Stimulated activated CD8-positive, alpha-beta memory T cell treated with anti-CD3 and anti-CD28 coated beads, Interleukin-15, amount 100 ng/mL, for 1 hour (primary cell): ENCODE measurements around the gene TMEM184A.

Source experiments
- DNase-seq: peaks from one replicate; pipeline ENCODE4 v3.0.0-alpha.2; 2020; ENCODE audit warnings: low read depth

The TMEM184A gene

GRCh38 chr7:1567896-1568510 lies 12.0 kb upstream of the TMEM184A start:
- no peak for DNase-seq

- no peak for DNase-seq
Observed at GRCh38 chr7:1567049-1567771, 11.2 kb upstream of the TMEM184A start.

DNA sequence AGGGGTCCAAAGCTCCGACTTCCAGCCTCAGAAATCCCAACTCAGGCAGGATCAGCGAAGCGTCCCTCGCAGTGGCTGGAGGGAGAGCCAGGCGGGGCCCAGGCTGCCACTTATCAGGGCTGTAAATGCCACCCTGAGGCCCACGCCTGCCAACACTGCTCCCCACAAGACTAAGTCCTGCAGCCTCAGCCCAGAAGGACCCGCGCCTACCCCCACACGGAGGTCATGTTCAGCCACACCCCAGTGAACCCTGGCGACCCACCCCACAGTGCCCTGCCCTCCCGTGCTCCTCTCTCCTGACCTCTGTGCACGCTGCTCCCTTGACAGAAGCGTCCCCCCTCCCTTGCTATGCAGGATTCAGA lies 10.7 kb upstream of the TMEM184A start:
- DNase-seq = no peak

DNA sequence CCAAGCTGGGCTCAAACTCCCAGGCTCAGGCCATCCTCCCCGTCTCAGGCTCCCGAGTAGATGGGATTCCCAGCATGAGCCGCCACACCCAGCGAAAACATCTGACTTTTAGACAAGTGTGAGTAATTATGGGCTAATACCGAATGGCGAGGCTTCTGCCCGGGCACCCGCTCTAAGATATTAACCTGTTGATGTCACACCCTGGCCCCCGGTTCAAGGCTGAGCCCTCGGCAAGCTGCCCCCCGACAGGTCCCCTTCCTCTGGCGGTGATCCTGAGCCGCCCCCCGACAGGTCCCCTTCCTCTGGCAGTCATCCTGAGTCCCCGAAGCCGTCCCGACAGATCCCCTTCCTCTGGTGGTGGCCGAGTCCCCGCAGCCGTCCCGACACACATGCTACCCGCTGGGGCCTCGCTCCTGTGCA lies 8.6 kb upstream of the TMEM184A start:
- no peak for DNase-seq

DNA sequence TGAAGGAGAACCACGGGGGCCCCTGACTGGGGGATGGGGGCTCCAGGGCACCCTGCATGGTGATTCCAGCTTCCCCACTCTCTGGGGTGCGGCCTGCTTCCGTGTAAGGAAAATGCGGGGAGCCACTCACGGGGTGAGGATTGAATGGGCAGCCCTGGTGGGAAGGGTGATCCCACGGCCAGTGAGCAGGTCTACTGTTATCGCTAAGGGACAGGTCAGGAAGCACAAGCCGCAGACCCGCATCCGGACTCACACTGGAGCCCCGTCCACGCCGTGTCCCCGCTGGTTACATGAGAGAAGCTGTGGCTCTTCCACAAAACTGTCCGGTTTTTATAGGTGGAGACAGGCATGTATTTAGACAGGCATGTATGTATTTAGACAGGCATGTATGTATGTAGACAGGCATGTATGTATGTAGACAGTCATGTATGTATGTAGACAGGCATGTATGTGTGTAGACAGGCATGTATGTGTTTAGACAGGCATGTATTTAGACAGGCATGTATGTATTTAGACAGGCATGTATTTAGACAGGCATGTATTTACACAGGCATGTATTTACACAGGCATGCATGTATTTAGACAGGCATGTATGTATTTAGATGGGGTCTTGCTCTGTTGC lies 8.1 kb upstream of the TMEM184A start:
- DNase-seq = no peak

DNA sequence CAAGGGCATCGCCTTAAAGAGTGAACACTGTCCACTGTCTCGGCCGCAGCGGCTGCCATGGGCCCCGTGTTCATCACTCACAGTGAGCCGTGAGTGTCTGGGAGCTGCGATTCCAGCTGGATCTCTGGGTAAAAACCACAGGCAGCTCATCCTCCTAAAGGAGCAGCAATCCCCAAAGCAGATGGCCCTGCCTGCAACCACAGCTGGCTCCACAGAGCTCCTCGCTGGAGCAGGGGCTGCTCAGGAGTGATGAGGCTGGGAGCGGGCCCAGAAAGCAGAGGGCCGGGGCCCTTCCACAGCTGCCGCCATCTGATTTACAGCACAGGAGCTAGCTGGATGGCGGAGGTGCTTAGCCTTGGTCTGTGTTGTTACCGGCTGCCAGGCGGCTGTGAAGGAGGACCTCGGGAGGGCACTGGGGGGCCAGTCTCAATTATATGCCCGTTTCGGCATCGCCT lies 6.6 kb upstream of the TMEM184A start:
- no peak for DNase-seq

- no peak for DNase-seq
Observed at GRCh38 chr7:1562116-1562515, 6.1 kb upstream of the TMEM184A start.

DNA sequence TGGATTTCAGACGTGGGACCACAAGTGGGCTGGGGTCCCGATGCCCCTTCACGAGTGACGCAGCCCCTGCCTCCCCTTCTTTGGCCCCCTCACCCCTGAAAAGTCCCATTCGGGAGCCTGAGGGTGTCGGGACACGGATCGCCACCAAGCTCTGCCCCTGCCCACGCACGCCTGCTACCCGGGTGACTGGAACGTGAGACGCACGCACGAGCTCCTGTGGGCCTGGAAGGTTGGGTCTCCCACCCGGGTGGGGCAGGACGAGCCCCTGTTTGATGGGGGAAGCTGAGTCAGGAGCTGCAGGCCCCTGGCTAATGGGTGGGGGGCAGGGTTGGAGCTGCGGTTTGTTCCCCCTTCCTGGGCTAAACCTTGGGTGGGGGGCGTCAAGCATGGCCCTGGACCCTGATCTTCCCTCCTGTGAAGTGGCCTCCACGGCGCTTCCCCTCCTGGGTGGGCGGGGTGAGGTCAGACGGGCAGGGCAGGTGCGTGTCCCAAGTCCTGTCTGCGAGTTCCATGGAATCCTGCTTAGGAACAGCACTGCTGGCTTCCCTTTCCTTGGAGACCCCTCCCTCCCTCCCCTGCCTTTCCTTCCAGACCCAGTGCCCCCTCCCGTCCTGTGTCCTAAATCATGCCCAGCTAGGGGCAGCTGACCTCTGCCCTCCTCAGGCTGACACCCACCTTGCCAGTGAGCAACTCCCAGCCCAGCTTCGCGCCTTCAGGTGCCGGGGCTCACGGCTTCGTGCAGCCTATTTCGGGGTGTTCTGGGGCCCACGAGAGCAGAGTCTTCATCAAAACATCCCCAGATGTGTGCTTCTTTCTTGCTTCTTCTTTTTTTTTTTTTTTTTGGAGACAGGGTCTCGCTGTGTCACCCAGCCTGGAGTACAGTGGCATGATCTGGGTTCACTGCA lies 5.3 kb upstream of the TMEM184A start:
- no peak for DNase-seq

DNA sequence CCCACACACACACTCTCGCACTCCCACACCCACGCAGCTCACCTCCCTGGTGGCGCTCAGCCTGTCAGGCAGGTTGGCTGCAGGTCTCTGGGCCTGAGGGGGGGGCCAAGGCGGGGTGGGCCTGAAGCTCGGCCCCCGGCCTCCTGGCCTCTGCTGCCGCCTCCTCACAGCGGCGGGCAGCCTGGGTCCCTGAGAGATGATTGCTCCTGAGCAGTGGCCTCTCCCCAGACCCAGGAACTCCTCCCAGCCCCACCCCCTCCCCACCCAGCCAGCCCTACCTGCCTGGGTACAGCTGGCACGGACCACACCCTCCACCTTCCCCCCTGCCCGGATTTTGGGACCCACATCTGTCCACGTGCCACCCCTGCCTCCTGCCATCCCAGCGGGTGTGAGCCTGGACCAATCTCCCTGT lies 4.6 kb upstream of the TMEM184A start:
- DNase-seq = no peak

- DNase-seq = no peak
Observed at GRCh38 chr7:1559626-1560590, 3.9 kb upstream of the TMEM184A start.

DNA sequence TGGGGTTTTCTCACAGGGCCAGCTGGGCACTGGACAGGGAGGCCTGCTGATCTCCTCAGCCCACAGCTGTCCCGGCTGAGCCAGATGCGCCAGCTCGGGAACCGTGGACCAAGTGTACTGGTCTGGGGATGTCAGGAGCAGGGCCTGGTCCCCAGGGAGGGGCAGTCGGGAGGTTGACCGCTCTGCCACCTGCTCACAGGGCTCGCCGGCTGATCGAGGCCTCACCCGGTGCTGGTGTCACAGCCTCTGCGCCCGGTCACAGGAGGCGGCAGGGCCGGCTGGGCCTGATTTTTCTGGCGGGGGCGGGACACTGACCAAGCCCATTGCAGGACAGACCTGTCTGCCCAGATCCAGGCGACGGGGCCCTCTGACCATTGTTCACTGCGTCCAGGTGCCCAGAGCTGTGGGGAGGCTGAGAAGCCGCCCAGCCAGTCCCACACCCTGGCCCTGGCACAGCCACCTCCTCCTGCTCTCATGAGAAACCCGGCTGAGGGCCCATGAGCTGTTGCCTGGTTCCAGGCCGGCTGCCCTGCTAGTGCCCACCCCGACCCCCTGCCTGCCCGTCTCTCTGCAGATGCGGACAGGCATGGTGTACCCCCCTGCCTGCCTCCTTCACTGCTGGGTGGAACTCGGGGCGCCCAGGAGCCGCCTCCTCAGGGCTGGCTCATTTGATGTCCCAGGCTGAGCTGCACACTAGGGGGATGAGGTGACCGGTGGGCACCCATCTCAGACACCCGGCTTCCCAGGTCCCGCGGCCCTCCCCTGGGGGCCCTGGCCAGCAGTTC lies 3.0 kb upstream of the TMEM184A start:
- no peak for DNase-seq

- DNase-seq = no peak
Observed at GRCh38 chr7:1558181-1558811, 2.3 kb upstream of the TMEM184A start.

DNA sequence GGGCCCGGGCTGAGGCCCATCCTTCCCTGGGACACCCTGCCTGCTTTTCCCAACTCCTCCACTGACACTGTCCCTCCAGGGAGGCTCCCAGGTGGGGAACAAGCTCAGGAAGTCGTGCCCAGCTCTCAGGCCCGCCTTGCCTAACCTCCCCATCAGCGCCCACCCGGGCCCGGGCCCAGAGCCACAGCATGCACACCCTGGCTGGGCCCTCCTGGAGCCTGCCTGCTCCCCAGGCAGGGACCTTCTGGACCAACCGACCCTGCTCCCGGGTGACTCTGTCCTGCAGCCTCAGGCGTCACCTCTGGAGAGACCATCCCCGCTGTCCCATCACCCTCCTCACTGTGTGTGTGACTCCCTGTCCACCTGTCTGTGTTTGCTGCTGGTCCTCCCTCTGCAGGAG lies 1.8 kb upstream of the TMEM184A start:
- DNase-seq = no peak

DNA sequence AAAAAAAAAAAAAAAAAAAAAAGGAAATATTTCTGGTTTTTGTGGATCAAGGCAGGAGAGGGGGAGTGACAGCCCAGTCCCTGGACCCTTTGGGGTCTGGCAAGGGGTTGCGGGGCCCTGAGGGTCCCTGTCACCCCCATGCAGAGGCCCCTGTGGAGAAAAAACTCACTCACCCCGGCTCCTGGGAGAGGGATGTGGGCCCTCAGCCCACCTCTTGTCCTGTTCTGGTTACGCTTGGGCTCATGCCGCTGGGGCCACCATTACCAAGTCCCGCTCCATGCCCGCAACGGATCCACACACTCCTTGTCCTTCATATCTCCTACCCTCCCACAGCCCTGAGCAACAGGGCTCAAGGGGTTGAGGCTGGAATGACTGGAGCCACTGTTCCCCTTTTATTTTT lies 1.0 kb upstream of the TMEM184A start:
- no peak for DNase-seq

DNA sequence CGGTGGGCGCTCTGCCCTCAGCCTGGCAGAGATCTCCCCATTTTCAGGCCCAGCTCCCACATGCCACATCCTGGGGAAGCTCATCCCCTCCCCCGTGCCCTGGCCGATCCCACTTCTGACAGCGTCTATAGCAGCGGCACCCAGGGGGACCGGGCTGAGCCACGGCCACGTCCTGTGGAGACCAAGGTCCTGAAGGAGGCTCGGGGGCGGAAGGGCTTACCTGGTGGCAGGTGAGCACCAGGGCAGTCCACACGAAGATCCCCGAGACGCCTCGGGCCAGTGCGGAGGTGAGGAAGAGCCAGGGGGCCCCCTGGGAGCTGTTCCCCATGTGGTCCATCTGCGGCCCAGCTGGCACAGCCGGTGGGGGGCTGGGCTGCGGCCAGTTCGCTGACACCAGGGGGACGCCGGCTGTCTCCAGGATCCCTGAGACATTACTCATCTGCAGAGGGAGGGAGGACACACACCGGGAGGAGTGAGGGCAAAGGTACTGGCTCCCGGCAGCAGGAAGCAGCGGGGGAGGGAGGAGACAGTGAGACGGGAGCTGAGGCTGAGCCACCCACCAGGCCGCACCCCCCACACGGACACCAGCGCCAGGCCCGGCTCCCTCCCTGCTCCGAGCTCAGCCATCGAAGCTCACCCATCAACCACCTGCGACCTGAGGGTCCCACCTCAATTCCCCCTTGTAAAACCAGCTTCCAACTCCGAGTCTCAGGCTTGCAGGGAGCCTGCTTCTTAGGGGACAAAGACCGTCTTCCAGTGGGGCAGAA lies 776 bp downstream of the TMEM184A start:
- DNase-seq = no peak

- no peak for DNase-seq
Observed at GRCh38 chr7:1554333-1555045, 1.5 kb downstream of the TMEM184A start.

DNA sequence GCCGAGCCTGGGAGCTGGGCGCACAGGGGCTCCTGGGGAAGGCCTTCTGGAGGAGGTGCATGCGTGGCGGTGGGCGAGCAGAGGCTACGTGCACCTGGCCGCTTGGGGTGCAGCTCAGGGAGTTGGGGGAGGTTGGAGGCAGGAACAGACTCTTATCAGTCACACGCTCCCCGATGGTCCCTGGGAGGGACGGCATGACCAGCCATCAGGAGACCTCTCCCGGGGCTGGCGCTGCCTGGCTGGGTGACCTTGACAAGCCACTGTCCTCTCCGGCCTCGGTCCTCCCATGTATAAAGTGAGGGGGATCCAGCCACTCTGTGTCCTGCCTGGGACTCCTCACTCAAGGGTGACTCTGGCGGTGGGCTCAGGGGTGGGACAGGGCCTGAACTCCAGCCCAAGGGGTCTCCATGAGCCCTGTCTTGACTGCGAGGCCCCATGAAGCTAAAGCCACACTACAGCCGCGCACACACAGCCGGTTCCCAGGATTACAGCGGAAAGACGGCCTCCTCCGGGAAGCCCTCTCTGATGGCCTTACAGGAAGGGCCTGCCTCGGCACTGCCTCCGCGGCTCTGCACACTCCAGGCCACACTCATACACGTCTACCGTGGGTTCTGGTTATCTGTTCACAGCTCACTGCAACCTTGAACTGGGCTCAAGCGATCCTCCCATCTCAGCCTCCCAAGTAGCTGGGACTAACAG lies 2.3 kb downstream of the TMEM184A start:
- no peak for DNase-seq

DNA sequence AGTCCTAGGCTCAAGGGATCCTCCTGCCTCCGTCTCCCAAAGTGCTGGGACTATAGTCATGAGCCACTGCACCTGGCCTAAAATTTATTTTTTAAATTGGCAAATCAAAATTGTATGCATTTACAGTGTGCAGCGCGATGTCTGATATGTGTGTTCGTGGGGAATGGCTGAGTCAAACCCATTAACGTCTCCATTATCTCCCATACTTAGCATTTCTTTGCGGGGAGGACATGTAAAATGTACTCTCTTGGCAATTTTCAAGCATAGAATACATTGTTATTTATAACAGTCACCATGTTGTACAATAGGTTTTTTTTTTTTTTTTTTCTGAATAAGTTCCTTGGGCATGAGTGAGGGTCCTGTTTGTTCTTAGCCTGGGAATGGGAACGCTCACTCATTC lies 3.8 kb downstream of the TMEM184A start:
- DNase-seq = no peak
